HEK293T (cell line): ENCODE results near the gene CPA2.
"Not testable (repeated sequence)": the region's sequence is repeated elsewhere in the genome, so short reads cannot be mapped to it uniquely, and the experiment has no call there.

ENCODE experiments used
- CTCF ChIA-PET: fragments of 350-600 bp; formaldehyde crosslinking; extraction: SDS; loops from one replicate; lab custom pipeline; 2021; ENCODE audit warnings: antibody characterized with exemption, inconsistent platforms; lab: Yijun Ruan, JAX
- POLR2A ChIA-PET: fragments of 350-600 bp; formaldehyde crosslinking; extraction: SDS; loops from one replicate; lab custom pipeline; 2020; ENCODE audit warnings: antibody characterized with exemption, inconsistent platforms; lab: Yijun Ruan, JAX
- DNase-seq: peaks from one replicate; pipeline ENCODE4 v3.0.0; 2012; ENCODE audit warnings: mixed read lengths; ENCODE audit errors: extremely low spot score
- ARNT ChIP-seq: fragments of 450-650 bp; IDR thresholded peaks from 2 replicates; pipeline ENCODE4 v1.6.1; 2017; ENCODE audit warnings: mild to moderate bottlenecking
- BHLHE40 ChIP-seq: fragments of 450-650 bp; IDR thresholded peaks from 2 replicates; pipeline ENCODE4 v1.6.1; 2016; ENCODE audit warnings: mild to moderate bottlenecking, moderate library complexity, borderline replicate concordance
- CTBP1 ChIP-seq: fragments of 450-650 bp; IDR thresholded peaks from 2 replicates; pipeline ENCODE4 v1.6.1; 2016; ENCODE audit warnings: borderline replicate concordance
- ELF4 ChIP-seq: fragments of 450-650 bp; IDR thresholded peaks from 2 replicates; pipeline ENCODE4 v1.6.1; 2017; ENCODE audit warnings: antibody characterized with exemption
- FOXA1 ChIP-seq: fragments of 450-650 bp; IDR thresholded peaks from 2 replicates; pipeline ENCODE4 v1.6.1; 2016; ENCODE audit warnings: mild to moderate bottlenecking
- FOXK2 ChIP-seq: fragments of 450-650 bp; IDR thresholded peaks from 2 replicates; pipeline ENCODE4 v1.6.1; 2016; ENCODE audit warnings: mild to moderate bottlenecking
- FOXM1 ChIP-seq: fragments of 450-650 bp; IDR thresholded peaks from 2 replicates; pipeline ENCODE4 v1.6.1; 2017; ENCODE audit warnings: mild to moderate bottlenecking, borderline replicate concordance
- HDGF ChIP-seq: fragments of 450-650 bp; IDR thresholded peaks from 2 replicates; pipeline ENCODE4 v1.6.1; 2017; ENCODE audit warnings: antibody characterized with exemption, borderline replicate concordance
- L3MBTL2 ChIP-seq: fragments of 450-650 bp; conservative IDR thresholded peaks from 2 replicates; pipeline ENCODE4 v1.6.1; 2016; ENCODE audit warnings: mild to moderate bottlenecking
- LEF1 ChIP-seq: fragments of 450-650 bp; IDR thresholded peaks from 2 replicates; pipeline ENCODE4 v1.6.1; 2017; ENCODE audit warnings: mild to moderate bottlenecking, borderline replicate concordance
- NFRKB ChIP-seq: fragments of 450-650 bp; IDR thresholded peaks from 2 replicates; pipeline ENCODE4 v1.6.1; 2016; ENCODE audit warnings: mild to moderate bottlenecking, moderate library complexity
- SP1 ChIP-seq: fragments of 450-650 bp; IDR thresholded peaks from 2 replicates; pipeline ENCODE4 v1.6.1; 2017
- SUZ12 ChIP-seq: fragments of 450-650 bp; IDR thresholded peaks from 2 replicates; pipeline ENCODE4 v1.6.1; 2016; ENCODE audit warnings: mild to moderate bottlenecking
- TARDBP ChIP-seq: fragments of 450-650 bp; IDR thresholded peaks from 2 replicates; pipeline ENCODE4 v1.6.1; 2016
- ZNF384 ChIP-seq: fragments of 450-650 bp; IDR thresholded peaks from 2 replicates; pipeline ENCODE4 v1.6.1; 2016
- TF ChIP-seq, protein P1 (sequence below): fragments of 450-650 bp; IDR thresholded peaks from 2 replicates; pipeline ENCODE4 v1.6.1; 2016

The CPA2 gene

DNA sequence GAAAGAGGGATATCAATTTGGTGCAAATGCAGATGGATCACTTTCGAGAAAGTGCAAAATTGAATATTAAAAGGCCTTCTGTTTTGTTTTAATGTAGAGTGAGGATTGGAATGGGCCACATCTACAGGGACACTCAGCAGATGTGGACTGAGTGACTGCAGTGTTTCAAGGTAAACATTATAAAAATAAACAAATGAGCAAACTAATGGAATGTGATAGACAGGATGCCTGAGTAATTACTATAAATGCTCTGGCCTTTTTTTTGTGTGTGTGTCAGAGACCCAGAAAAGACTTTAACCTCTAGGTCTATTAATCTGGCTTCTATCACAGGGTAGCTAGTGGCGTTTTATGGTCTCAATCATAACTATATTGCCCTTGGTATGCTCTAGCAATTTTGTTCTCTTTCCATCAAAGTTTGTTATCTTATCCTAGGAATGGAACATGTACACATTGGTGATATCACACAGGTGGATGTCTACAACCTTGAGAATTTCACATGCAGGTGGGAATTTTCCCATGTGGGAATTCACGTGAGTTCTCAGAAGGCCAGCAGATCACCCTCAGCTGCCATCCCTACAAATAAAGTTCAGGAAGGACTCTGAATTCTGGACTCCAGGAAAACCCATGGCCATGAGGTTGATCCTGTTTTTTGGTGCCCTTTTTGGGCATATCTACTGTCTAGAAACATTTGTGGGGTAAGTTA is at the start of gene CPA2:
TSS of gene CPA2 (plus strand) at position 606 of the 703 bp plus-strand sequence. CDS start at position 625, 19 bp downstream.
- DNase-seq = no peak
- no peak for TF ChIP-seq CTBP1
- TF ChIP-seq LEF1 = no peak
- no peak for TF ChIP-seq NFRKB
- TF ChIP-seq BHLHE40 = no peak
- TF ChIP-seq L3MBTL2 = no peak
- TF ChIP-seq ELF4 = no peak
- no peak for TF ChIP-seq HDGF
- no peak for TF ChIP-seq SUZ12
- TF ChIP-seq FOXA1 = no peak
- TF ChIP-seq SP1 = no peak
- TF ChIP-seq FOXM1 = no peak
- TF ChIP-seq TARDBP = no peak
- TF ChIP-seq, protein P1, sequence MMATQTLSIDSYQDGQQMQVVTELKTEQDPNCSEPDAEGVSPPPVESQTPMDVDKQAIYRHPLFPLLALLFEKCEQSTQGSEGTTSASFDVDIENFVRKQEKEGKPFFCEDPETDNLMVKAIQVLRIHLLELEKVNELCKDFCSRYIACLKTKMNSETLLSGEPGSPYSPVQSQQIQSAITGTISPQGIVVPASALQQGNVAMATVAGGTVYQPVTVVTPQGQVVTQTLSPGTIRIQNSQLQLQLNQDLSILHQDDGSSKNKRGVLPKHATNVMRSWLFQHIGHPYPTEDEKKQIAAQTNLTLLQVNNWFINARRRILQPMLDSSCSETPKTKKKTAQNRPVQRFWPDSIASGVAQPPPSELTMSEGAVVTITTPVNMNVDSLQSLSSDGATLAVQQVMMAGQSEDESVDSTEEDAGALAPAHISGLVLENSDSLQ = no peak
- TF ChIP-seq ZNF384 = no peak
- TF ChIP-seq FOXK2 = no peak
- no peak for TF ChIP-seq ARNT
- CTCF ChIA-PET = no interaction called here
- POLR2A ChIA-PET = no interaction called here

DNA sequence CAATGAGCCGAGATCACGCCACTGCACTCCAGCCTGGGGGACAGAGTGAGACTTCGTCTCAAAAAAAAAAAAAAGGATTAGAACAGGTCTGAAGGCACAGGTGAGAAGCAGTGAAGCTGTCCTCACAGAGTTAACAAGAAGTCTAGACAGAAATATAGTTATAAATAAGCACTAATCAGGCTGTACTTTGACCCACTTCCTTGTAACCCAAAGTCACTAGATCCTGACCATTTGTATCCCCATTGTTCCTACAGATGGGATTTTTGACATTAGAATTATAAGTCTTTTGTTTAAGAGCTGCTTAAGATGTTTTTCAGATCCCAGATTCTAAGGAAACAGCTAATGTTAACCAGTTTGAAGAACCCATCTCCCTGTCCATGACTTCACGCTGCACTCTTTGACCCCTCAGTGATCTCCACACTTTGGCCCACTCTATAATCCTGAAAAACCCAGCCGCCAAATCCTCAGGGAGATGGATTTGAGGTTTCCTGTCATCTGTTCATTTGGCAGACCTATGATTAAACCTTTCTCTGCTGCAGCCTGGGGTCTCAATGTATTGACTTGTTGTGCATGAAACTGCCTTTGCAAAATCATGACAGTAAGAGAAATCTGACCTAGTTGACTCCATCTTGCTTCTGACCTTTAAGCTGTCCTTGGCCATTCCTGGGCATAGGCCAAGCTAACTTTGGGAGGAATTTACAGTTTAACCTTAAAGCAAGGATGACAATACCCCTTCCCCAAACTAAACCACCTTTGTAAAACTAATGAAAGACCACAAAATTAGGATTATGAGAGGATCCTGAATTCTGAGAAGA is 47.6 kb upstream of the CPA2 start:
- ChIA-PET CTCF (no interaction called here), POLR2A (interaction anchor here (1.2 kb wide), 1 partner anchor 14 kb away, joined by 3 read pairs; the partner anchor contains the start of gene TMEM209)
- DNase-seq = no peak
- TF ChIP-seq ARNT (no peak), FOXA1 (no peak), NFRKB (no peak), HDGF (no peak), SP1 (no peak), BHLHE40 (no peak), TARDBP (no peak), CTBP1 (no peak), SUZ12 (no peak), LEF1 (no peak), L3MBTL2 (no peak), ELF4 (no peak), ZNF384 (no peak), FOXK2 (no peak), FOXM1 (no peak)
- TF ChIP-seq, protein P1 = no peak

GRCh38 chr7:130219871-130220270 is 46.8 kb upstream of the CPA2 start:
- ChIA-PET POLR2A (interaction anchor here (1.2 kb wide), 1 partner anchor 15 kb away, joined by 3 read pairs; the partner anchor contains the start of gene TMEM209), CTCF (no interaction called here)
- no peak for TF ChIP-seq ZNF384
- TF ChIP-seq FOXA1 = no peak
- no peak for TF ChIP-seq FOXK2
- TF ChIP-seq CTBP1 = no peak
- no peak for TF ChIP-seq BHLHE40
- TF ChIP-seq L3MBTL2 = no peak
- no peak for TF ChIP-seq LEF1
- no peak for TF ChIP-seq TARDBP
- no peak for TF ChIP-seq ELF4
- no peak for TF ChIP-seq NFRKB
- no peak for TF ChIP-seq ARNT
- TF ChIP-seq FOXM1 = no peak
- TF ChIP-seq, protein P1 = no peak
- TF ChIP-seq SUZ12 = no peak
- TF ChIP-seq SP1 = no peak
- TF ChIP-seq HDGF = no peak
- DNase-seq = no peak

GRCh38 chr7:130221746-130222145 is 44.9 kb upstream of the CPA2 start:
- POLR2A ChIA-PET = interaction anchor here (0.8 kb wide), 1 partner anchor 17 kb away, joined by 3 read pairs; the partner anchor contains the start of gene TMEM209
- CTCF ChIA-PET = no interaction called here
- no peak for TF ChIP-seq LEF1
- no peak for DNase-seq

GRCh38 chr7:130223646-130224045 is 43.0 kb upstream of the CPA2 start:
- DNase-seq = no peak
- POLR2A ChIA-PET = interaction anchor here (1.4 kb wide), 1 partner anchor 18 kb away, joined by 4 read pairs; no protein-coding TSS in a partner anchor
- CTCF ChIA-PET = no interaction called here
- TF ChIP-seq SUZ12 (no peak), SP1 (no peak), ZNF384 (no peak), CTBP1 (no peak), NFRKB (no peak), ARNT (no peak), FOXA1 (no peak), L3MBTL2 (no peak), TARDBP (no peak), HDGF (no peak)

GRCh38 chr7:130224210-130224609 is 42.5 kb upstream of the CPA2 start:
- ChIA-PET CTCF (no interaction called here), POLR2A (no interaction called here)
- TF ChIP-seq FOXA1 (no peak), NFRKB (no peak), ARNT (no peak), ZNF384 (no peak), TARDBP (no peak), SUZ12 (no peak), L3MBTL2 (no peak), FOXM1 (no peak), FOXK2 (no peak), ELF4 (no peak), HDGF (no peak), BHLHE40 (no peak), LEF1 (no peak), CTBP1 (no peak)
- TF ChIP-seq, protein P1 = no peak
- DNase-seq = no peak

GRCh38 chr7:130224923-130225322 is 41.7 kb upstream of the CPA2 start:
- CTCF ChIA-PET = not testable (repeated sequence)

More at GRCh38 chr7:130224923-130225322, 41.7 kb upstream of the CPA2 start:
- DNase-seq, POLR2A ChIA-PET: not testable (repeated sequence)
